ENCODE measurements around the gene ILDR2. TPM values are rescaled to one million over a fixed set of nuclear protein-coding genes. Genes with fewer than 3 reads are reported as not detected.

The ILDR2 gene
- total RNA-seq, 1 donor: 0.36 TPM

GRCh38 chr1:166972193-166972592, 3.1 kb downstream of the ILDR2 start:
- no peak overlapping the region for H3K4me3 ChIP-seq (ENCODE audit: insufficient read depth, low read length)
- TF ChIP-seq CTCF (IDR thresholded peaks at IDR 0.05; ENCODE audit: extremely low read depth, low read depth, low read length): no peak
- H3K79me2 ChIP-seq (ENCODE audit: insufficient read depth, low read length): no peaks in the 10 kb centered on the region
- no peak for DNase-seq (ENCODE audit: insufficient read length, low spot score, missing footprints)
- no peak overlapping the region for H3K4me2 ChIP-seq (ENCODE audit: insufficient read depth, low read length)
- no peak overlapping the region for H2AFZ ChIP-seq (ENCODE audit: low read length)
- H3K9me3 ChIP-seq (ENCODE audit: low read depth, low read length): no peaks in the 10 kb centered on the region
- H3K36me3 ChIP-seq (ENCODE audit: insufficient read depth, low read length): no peaks in the 10 kb centered on the region
- no peaks in the 10 kb centered on the region for H4K20me1 ChIP-seq (ENCODE audit: insufficient read depth, low read length)
- peaks cover 44% of the 10 kb centered on the region for H3K27me3 ChIP-seq (ENCODE audit: insufficient read depth, low read length)
- H3K27ac ChIP-seq (ENCODE audit: low read depth, low read length): no peak overlapping the region
- peaks cover 3% of the 10 kb centered on the region for H3K4me1 ChIP-seq (ENCODE audit: insufficient read depth, low read length)

GRCh38 chr1:166971252-166971651, 4.1 kb downstream of the ILDR2 start:
- Histone ChIP-seq H2AFZ (ENCODE audit: low read length) (no peak overlapping the region), H3K27me3 (ENCODE audit: insufficient read depth, low read length) (peaks cover 34% of the 10 kb centered on the region), H3K36me3 (ENCODE audit: insufficient read depth, low read length) (no peaks in the 10 kb centered on the region), H3K4me3 (ENCODE audit: insufficient read depth, low read length) (no peak overlapping the region), H3K79me2 (ENCODE audit: insufficient read depth, low read length) (no peaks in the 10 kb centered on the region), H3K9me3 (ENCODE audit: low read depth, low read length) (no peaks in the 10 kb centered on the region), H4K20me1 (ENCODE audit: insufficient read depth, low read length) (no peaks in the 10 kb centered on the region), H3K27ac (ENCODE audit: low read depth, low read length) (no peak overlapping the region), H3K4me2 (ENCODE audit: insufficient read depth, low read length) (no peak overlapping the region), H3K4me1 (ENCODE audit: insufficient read depth, low read length) (peaks cover 3% of the 10 kb centered on the region)
- no peak for DNase-seq (ENCODE audit: insufficient read length, low spot score, missing footprints)
- TF ChIP-seq CTCF (IDR thresholded peaks at IDR 0.05; ENCODE audit: extremely low read depth, low read depth, low read length): no peak

GRCh38 chr1:166969074-166969677, 6.2 kb downstream of the ILDR2 start:
- Histone ChIP-seq H3K9me3 (ENCODE audit: low read depth, low read length) (no peaks in the 10 kb centered on the region), H3K27me3 (ENCODE audit: insufficient read depth, low read length) (peaks cover 19% of the 10 kb centered on the region), H3K4me1 (ENCODE audit: insufficient read depth, low read length) (no peaks in the 10 kb centered on the region), H3K4me3 (ENCODE audit: insufficient read depth, low read length) (no peak overlapping the region), H4K20me1 (ENCODE audit: insufficient read depth, low read length) (no peaks in the 10 kb centered on the region), H2AFZ (ENCODE audit: low read length) (no peak overlapping the region), H3K36me3 (ENCODE audit: insufficient read depth, low read length) (no peaks in the 10 kb centered on the region), H3K4me2 (ENCODE audit: insufficient read depth, low read length) (no peak overlapping the region), H3K27ac (ENCODE audit: low read depth, low read length) (no peak overlapping the region), H3K79me2 (ENCODE audit: insufficient read depth, low read length) (no peaks in the 10 kb centered on the region)
- no peak for TF ChIP-seq CTCF (IDR thresholded peaks at IDR 0.05; ENCODE audit: extremely low read depth, low read depth, low read length)
- DNase-seq (ENCODE audit: insufficient read length, low spot score, missing footprints): no peak

GRCh38 chr1:166960858-166961474, 14.4 kb downstream of the ILDR2 start:
- Histone ChIP-seq H4K20me1 (ENCODE audit: insufficient read depth, low read length) (no peaks in the 10 kb centered on the region), H3K9me3 (ENCODE audit: low read depth, low read length) (no peaks in the 10 kb centered on the region), H3K27me3 (ENCODE audit: insufficient read depth, low read length) (no peaks in the 10 kb centered on the region), H3K36me3 (ENCODE audit: insufficient read depth, low read length) (no peaks in the 10 kb centered on the region), H3K4me3 (ENCODE audit: insufficient read depth, low read length) (no peak overlapping the region), H2AFZ (ENCODE audit: low read length) (no peak overlapping the region), H3K79me2 (ENCODE audit: insufficient read depth, low read length) (no peaks in the 10 kb centered on the region), H3K4me1 (ENCODE audit: insufficient read depth, low read length) (no peaks in the 10 kb centered on the region), H3K27ac (ENCODE audit: low read depth, low read length) (no peak overlapping the region), H3K4me2 (ENCODE audit: insufficient read depth, low read length) (no peak overlapping the region)
- TF ChIP-seq CTCF (IDR thresholded peaks at IDR 0.05; ENCODE audit: extremely low read depth, low read depth, low read length): no peak
- DNase-seq (ENCODE audit: insufficient read length, low spot score, missing footprints): no peak
